Omental fat pad (tissue), 4 donors: ENCODE measurements around the gene PPP1R10. TPM values are rescaled to one million over a fixed set of nuclear protein-coding genes. Genes with fewer than 3 reads are reported as not detected.

ENCODE experiments used
- ATAC-seq: fragments of 150-250 bp; one replicate; pipeline ENCODE4 v1.9.1; 2016; ENCODE audit warnings: mild to moderate bottlenecking, moderate library complexity; ENCODE audit not compliant: low FRiP score
- DNase-seq: peaks from one replicate; pipeline ENCODE4 v3.0.0-alpha.2; 2019; ENCODE audit warnings: low spot score
- total RNA-seq, 4 donors: library from RNA; depleted of rRNA; stranded (reverse); fragments of >200 nt; gene quantifications; one replicate each; pipeline ENCODE4 v1.1.0, GENCODE V29; 2016
- TF ChIP-seq, protein P1 (sequence below), 3 donors: fragments of 450-650 bp; IDR thresholded peaks; one replicate each; pipeline ENCODE4 v1.5.1; 2016 to 2017; ENCODE audit warnings: antibody characterized with exemption in 3 of 3, mild to moderate bottlenecking in 3 of 3, moderate library complexity in 2 of 3

Gene PPP1R10
- total RNA-seq, 4 donors from 2014 or later, result 26.3 to 89.4 (median 42.0) TPM

DNA sequence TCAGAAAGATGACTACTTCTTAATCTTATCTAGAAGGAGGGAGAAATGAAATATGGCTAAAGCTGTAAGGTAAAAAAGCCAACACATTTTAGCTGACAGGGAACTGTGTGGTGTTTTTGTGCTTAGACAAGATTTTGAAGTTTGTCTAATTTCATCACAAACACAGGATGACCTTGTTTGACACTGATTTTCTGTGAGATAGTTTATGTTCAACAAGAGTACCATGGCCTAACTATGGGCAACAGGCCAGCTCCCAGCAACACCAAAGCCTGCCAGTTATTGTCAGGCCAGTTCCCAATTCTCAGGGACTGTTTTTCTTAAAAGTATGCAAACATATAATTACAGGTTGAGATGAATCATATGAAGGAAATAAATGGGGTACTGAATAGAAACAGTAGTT lies 51.3 kb downstream of the PPP1R10 start:
- TF ChIP-seq, protein P1, sequence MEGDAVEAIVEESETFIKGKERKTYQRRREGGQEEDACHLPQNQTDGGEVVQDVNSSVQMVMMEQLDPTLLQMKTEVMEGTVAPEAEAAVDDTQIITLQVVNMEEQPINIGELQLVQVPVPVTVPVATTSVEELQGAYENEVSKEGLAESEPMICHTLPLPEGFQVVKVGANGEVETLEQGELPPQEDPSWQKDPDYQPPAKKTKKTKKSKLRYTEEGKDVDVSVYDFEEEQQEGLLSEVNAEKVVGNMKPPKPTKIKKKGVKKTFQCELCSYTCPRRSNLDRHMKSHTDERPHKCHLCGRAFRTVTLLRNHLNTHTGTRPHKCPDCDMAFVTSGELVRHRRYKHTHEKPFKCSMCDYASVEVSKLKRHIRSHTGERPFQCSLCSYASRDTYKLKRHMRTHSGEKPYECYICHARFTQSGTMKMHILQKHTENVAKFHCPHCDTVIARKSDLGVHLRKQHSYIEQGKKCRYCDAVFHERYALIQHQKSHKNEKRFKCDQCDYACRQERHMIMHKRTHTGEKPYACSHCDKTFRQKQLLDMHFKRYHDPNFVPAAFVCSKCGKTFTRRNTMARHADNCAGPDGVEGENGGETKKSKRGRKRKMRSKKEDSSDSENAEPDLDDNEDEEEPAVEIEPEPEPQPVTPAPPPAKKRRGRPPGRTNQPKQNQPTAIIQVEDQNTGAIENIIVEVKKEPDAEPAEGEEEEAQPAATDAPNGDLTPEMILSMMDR (IDR thresholded peaks at IDR 0.05), result no peak
- ATAC-seq (no peak), DNase-seq (no peak)

DNA sequence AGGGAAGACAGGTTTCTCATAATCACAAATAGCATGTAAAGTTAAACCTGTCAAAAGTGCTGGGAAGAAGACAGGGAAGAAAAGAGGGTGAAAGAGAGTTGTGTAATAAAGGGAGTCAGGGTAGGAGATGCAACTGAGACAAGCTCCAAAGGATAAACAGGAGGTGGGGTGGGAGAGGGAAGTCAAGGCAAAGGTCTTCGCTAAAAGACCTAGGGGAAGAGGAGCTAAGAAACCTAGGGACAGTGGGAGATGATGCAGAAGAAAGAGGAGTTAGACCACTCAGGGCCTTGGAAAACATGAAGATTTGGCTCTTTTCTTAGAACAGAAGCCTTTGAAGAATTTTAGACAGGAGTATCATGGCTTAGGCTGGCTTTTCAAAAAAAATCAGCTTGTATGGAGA lies 52.9 kb downstream of the PPP1R10 start:
- TF ChIP-seq, protein P1 (IDR thresholded peaks at IDR 0.05), result no peak
- no peak for ATAC-seq
- DNase-seq, result no peak

DNA sequence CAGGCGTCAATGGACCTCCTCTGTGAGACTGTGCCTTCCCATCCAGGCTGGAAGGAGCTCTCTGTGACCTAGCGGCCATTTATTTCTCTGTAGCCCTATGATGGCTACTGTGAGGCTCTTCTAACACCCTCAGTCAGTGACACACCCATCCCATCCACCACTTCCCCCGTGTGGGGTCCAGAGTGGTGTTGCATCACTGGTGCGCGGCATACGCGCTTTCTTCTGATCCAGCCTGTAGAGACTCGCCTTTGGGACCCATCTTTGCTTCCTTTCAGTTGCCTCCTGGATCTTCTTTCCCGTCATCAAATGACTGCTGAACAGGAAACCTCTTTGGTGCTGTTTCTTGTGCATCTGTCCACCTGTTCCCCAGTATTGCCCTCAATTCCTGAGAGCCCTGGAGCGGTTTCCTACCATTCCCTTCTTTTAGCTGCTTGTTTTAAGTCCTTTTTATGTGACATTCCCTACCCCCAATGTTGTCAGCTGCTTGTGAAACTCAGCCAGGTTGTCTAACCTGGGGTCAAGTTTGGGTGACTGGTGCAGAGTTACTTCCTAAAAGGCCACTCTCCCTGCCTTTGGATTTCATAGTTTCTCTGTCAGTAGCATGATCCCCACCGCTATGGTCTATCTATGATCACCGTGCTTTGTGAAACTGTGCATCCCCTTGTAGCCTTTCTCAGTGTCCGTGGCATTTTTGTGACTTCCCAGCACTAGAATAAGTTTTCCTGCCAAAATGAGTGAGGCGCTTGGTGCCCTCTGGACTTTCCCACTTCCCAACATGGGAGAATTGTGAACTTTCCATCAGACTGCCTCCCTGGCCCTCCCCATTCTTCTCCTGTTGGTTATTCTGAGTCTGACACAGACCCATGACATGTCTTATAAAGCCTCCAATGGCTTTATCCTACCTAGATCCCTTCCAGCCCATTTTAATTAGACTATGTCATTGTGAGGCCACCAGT lies 54.3 kb downstream of the PPP1R10 start:
- TF ChIP-seq, protein P1 (IDR thresholded peaks at IDR 0.05), result no peak
- DNase-seq (no peak), ATAC-seq (no peak)

DNA sequence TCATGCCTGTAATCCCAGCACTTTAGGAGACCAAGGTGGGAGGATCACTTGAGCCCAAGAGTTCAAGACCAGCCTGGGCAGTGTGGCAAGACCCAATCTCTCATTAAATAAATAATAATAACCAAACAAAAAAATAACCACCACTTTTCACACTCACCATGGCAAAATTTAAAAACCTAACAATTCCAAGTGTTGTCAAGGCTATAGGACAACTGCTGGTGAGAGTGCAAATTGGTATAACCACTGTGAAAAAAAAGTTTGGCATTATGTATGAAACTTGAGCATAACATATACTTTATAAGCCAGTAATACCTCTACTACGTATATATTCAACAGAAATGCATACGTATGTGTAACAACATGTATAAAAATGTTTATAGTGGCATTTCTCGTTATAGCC lies 56.1 kb downstream of the PPP1R10 start:
- no peak for DNase-seq
- ATAC-seq, result no peak
- TF ChIP-seq, protein P1 (IDR thresholded peaks at IDR 0.05), result no peak

DNA sequence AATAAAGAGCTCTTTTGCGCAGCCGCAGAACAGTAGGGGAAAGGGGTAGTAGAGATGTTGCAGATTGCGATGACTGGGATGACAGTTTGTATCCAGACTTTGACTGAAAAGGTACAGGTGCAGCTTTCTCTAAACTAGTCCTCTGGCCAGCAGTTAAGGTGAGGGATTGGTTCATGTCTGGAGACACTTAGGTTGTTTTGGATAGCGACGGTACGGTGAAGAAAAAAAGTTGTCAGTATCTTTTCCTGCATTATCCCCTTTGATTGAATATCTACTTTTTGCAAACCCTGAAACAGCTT lies 59.4 kb downstream of the PPP1R10 start:
- ATAC-seq, result no peak
- no peak for DNase-seq
- TF ChIP-seq, protein P1 (IDR thresholded peaks at IDR 0.05), result no peak

DNA sequence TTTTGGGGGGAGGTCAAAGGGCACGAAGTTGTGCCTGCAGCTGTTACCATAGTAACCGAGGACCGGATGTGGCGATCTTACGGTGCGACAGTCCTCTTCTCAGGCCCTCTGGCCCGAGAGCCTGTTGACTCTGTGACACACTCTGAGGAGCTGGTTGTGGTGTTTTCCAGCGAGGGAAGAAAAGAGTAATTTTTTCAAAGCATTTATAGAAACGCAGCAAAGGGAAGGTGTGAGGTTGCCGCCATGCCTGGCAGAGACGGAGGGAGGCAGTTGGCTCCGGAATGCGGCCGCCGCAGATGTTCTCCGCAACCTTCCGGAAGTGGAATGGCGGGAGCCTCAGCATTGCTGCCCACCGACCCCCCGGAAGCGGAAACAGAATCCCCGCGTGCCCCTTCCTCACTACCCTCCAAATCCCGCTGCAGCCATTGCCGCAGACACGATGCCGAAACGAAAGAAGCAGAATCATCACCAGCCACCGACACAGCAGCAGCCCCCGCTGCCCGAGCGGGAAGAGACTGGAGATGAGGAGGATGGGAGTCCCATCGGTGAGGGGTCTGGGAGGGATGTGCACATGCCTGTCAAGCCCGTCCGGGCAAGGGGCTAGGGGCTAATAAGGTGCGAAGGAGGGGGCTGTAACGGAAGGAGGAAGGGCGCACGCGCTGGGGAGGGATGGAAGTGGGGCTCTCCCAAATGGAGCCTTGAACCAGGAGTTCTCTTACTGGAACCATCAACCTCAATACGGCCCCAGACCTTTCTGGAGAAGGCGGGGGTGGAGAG lies 59.9 kb downstream of the PPP1R10 start, which contains the start of gene PRR3:
Gene PRR3, plus strand, starts transcription at position 390 of the 777 bp plus-strand sequence. Its CDS starts 50 bp downstream, at position 440.
- TF ChIP-seq, protein P1 (IDR thresholded peaks at IDR 0.05), result no peak
- ATAC-seq (peak; percentile 71), DNase-seq (peak; percentile 84)
